Urinary bladder (tissue), 4 donors: ENCODE data around the gene MRPS27. TPM values are rescaled to one million over a fixed set of nuclear protein-coding genes. Genes with fewer than 3 reads are reported as not detected.
"Not testable (repeated sequence)": the region's sequence is repeated elsewhere in the genome, so short reads cannot be mapped to it uniquely, and the experiment has no call there.

ENCODE experiments used
- DNase-seq: peaks from one replicate; pipeline ENCODE4 v3.0.0-alpha.2; 2015; ENCODE audit errors: extremely low spot score
- H3K27ac ChIP-seq: one replicate; pipeline ENCODE4 v1.5.1; 2013; ENCODE audit warnings: low read depth, mild to moderate bottlenecking, moderate library complexity
- H3K36me3 ChIP-seq: one replicate; pipeline ENCODE4 v1.6.1; 2013; ENCODE audit warnings: mild to moderate bottlenecking, moderate library complexity; ENCODE audit not compliant: insufficient read depth
- H3K4me1 ChIP-seq: one replicate; pipeline ENCODE4 v1.6.1; 2013; ENCODE audit warnings: mild to moderate bottlenecking, moderate library complexity; ENCODE audit not compliant: insufficient read depth
- H3K4me3 ChIP-seq: one replicate; pipeline ENCODE4 v1.5.1; 2013; ENCODE audit warnings: low read depth, low read length
- WGBS: extraction: QIAGEN DNeasy Blood & Tissue Kit; methylation state at CpG from one replicate; pipeline ENCODE4 v1.1.7; 2013; 5-methylcytosine and 5-hydroxymethylcytosine counted together
- polyA plus RNA-seq: library from polyadenylated mRNA; stranded (reverse); fragments of 200-250 nt; gene quantifications from one replicate; pipeline ENCODE4 v1.2.3, GENCODE V29; 2013
- total RNA-seq: library from RNA; depleted of rRNA; stranded (reverse); fragments of >200 nt; gene quantifications from one replicate; pipeline ENCODE4 v1.2.3, GENCODE V29; 2014
- donor health status: healthy with polysubstance abuse.
- donor health status: healthy.

The MRPS27 gene
- total and polyA plus RNA-seq, 2 donors, result 39.5 to 70.6 TPM

GRCh38 chr5:72351376-72351775, 31.3 kb upstream of the MRPS27 start:
- no peak for DNase-seq
- H3K4me1 ChIP-seq, result no peaks in the 10 kb centered on the region
- no peak overlapping the region for H3K27ac ChIP-seq
- H3K4me3 ChIP-seq, result no peak overlapping the region
- WGBS, result 92% methylated on average over 2 of the region's 2 CpGs
- H3K36me3 ChIP-seq, result no peaks in the 10 kb centered on the region

- Histone ChIP-seq H3K4me3 (no peak overlapping the region), H3K27ac (no peak overlapping the region), H3K36me3 (no peaks in the 10 kb centered on the region), H3K4me1 (no peaks in the 10 kb centered on the region)
- no peak for DNase-seq
- 85% methylated on average over 4 of the region's 4 CpGs for WGBS
Measured at GRCh38 chr5:72347801-72348308, 27.8 kb upstream of the MRPS27 start.

GRCh38 chr5:72346398-72346797, 26.4 kb upstream of the MRPS27 start:
- no peaks in the 10 kb centered on the region for H3K36me3 ChIP-seq
- no peaks in the 10 kb centered on the region for H3K4me1 ChIP-seq

DNA sequence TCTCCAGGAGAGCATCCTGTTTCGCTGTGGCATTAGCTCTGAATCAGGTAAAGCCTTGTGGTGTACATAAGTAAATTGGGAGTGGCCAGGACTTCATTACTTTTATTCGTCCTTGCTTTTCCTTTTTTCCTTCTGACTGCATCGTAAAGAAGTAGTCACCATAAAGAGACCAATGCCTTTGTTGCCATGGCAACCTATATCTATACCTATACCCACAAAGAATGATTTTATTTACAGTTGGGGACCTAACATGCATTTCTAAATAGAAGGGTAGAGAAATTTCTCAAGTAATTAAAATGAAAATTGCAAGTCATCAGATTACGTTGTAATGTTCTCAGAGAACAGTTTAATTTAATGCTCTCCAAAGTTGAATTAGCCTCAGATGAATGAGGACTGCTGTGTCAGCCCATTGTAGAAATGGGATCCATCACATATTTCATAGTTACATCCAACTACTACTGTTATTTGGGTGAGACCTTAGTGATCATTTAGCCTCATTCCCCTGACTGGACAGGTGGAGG, 18.7 kb upstream of the MRPS27 start:
- WGBS, result 85% methylated on average over 4 of the region's 4 CpGs
- Histone ChIP-seq H3K27ac (no peak overlapping the region), H3K4me3 (no peak overlapping the region), H3K36me3 (peaks cover 2% of the 10 kb centered on the region), H3K4me1 (no peaks in the 10 kb centered on the region)
- DNase-seq, result no peak

More at GRCh38 chr5:72346398-72346797, 26.4 kb upstream of the MRPS27 start:
- WGBS, result 93% methylated on average over 2 of the region's 2 CpGs
- no peak for DNase-seq
- H3K27ac ChIP-seq, result no peak overlapping the region
- no peak overlapping the region for H3K4me3 ChIP-seq

GRCh38 chr5:72337159-72337558, 17.1 kb upstream of the MRPS27 start:
- Histone ChIP-seq H3K4me1 (no peaks in the 10 kb centered on the region), H3K27ac (no peak overlapping the region), H3K4me3 (no peak overlapping the region), H3K36me3 (peaks cover 2% of the 10 kb centered on the region)
- WGBS, result 91% methylated on average over 1 of the region's 1 CpG
- DNase-seq, result no peak

- Histone ChIP-seq H3K36me3 (peaks cover 2% of the 10 kb centered on the region), H3K4me1 (no peaks in the 10 kb centered on the region)
- 89% methylated on average over 1 of the region's 1 CpG for WGBS
Measured at GRCh38 chr5:72330712-72331111, 10.7 kb upstream of the MRPS27 start.

GRCh38 chr5:72328172-72328571, 8.1 kb upstream of the MRPS27 start:
- H3K4me3 ChIP-seq, result no peak overlapping the region
- peaks cover 2% of the 10 kb centered on the region for H3K36me3 ChIP-seq
- H3K4me1 ChIP-seq, result no peaks in the 10 kb centered on the region
- no peak for DNase-seq
- H3K27ac ChIP-seq, result no peak overlapping the region

More at GRCh38 chr5:72330712-72331111, 10.7 kb upstream of the MRPS27 start:
- Histone ChIP-seq H3K4me3 (no peak overlapping the region), H3K27ac (no peak overlapping the region)
- DNase-seq, result no peak

- 85% methylated on average over 2 of the region's 2 CpGs for WGBS
- Histone ChIP-seq H3K27ac (no peak overlapping the region), H3K4me1 (no peaks in the 10 kb centered on the region), H3K36me3 (peaks cover 2% of the 10 kb centered on the region), H3K4me3 (no peak overlapping the region)
- DNase-seq, result no peak
Measured at GRCh38 chr5:72326306-72326649, 6.2 kb upstream of the MRPS27 start.

DNA sequence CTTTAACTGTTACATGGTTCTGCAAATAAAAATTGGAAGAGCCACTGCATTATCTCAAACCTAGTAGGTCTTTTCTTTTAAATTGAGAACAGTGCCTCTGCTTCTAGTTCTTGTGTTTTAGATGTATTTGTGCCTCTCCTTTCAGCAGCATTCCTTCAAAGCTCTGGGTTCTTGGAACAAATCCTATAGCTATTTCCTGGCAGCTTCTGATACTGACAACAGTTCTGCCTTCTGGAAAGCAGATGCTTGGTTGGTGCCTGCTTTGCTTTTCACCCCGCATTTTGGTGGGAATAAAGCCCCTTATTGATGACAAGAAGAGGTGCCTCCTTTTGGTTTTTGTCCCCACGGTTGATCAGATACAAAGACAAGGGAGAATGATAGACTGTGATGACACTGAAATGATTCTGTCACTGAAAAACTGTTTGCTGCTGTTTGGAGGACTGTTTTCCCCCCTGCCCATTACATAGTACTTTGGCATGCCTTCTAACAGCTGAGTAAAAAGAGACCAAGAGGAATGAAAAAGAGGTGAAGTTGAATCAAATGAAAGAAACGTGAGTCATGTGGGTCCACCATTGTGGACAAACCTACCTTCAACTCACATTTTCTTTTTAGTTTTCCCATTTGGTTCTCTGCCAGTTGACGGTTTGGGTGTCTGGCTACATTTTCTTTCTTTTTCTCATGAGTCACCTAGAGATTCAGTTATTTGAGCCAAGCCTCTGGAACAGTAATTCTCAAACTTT, 5.7 kb upstream of the MRPS27 start:
- no peak overlapping the region for H3K4me3 ChIP-seq
- DNase-seq, result no peak
- no peak overlapping the region for H3K27ac ChIP-seq
- H3K36me3 ChIP-seq, result peaks cover 2% of the 10 kb centered on the region
- no peaks in the 10 kb centered on the region for H3K4me1 ChIP-seq
- 67% methylated on average over 4 of the region's 4 CpGs for WGBS

DNA sequence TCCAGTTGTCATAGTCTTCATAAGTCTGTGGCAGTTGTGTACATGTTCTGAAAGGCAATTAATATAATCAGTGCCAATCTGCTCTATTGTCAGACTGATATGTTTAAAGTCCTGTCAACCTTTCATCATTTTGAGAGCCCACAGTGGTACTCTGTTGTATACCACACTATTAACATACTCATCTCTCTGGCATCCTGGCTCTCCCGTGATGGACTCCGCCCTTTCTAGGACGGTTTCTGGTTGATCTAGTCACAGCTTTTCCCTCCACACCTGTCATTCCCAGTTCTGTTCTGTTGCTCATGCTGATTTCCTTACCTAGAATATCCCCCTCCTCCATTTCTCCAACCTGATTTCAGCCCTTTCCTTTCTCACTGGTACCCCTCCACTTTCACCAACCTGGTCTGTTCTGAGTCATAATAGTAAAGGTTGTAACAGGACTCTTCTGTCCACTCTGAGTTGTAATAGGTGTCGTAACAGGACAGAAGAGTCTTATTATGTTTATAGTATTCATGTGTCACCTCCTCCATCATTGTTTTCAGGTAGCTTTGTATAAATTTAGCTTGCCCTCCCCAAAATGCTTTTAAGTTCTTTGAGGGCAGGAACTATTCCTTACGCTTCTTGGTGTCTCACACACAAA, 4.3 kb upstream of the MRPS27 start:
- Histone ChIP-seq H3K4me3 (no peak overlapping the region), H3K27ac (no peak overlapping the region), H3K36me3 (peaks cover 2% of the 10 kb centered on the region), H3K4me1 (no peaks in the 10 kb centered on the region)
- 91% methylated on average over 5 of the region's 5 CpGs for WGBS
- no peak for DNase-seq

DNA sequence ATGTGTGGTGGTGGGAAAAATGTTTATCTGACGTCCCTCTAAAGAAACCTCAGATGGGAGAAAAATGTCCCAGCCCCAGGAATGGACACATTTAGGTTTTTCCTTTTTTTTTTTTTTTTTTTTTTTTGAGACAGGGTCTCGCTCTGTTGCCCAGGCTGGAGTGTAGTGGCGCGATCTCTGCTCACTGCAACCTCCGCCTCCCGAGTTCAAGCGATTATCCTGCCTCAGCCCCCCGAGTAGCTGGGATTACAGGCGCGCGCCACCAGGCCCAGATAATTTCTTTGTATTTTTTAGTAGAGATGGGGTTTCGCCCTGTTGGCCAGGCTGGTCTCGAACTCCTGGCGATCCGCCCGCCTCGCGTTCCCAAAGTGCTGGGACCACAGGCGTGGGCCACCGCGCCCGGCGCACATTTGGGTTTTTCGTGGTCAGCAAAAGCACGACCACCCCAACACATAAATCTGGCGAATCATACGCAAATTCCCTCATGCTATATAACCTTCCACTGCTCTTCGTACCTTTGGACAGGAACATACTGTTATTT, 535 bp downstream of the MRPS27 start:
- H3K36me3 ChIP-seq, H3K27ac ChIP-seq, H3K4me1 ChIP-seq, DNase-seq: not testable (repeated sequence)
- WGBS, result 6% methylated on average over 28 of the region's 28 CpGs
- peak overlapping the region; percentile 80 for H3K4me3 ChIP-seq

GRCh38 chr5:72314571-72315172, 5.4 kb downstream of the MRPS27 start:
- Histone ChIP-seq H3K36me3 (peaks cover 3% of the 10 kb centered on the region), H3K4me1 (no peaks in the 10 kb centered on the region), H3K4me3 (no peak overlapping the region), H3K27ac (no peak overlapping the region)
- WGBS, result 76% methylated on average over 3 of the region's 3 CpGs
- no peak for DNase-seq

DNA sequence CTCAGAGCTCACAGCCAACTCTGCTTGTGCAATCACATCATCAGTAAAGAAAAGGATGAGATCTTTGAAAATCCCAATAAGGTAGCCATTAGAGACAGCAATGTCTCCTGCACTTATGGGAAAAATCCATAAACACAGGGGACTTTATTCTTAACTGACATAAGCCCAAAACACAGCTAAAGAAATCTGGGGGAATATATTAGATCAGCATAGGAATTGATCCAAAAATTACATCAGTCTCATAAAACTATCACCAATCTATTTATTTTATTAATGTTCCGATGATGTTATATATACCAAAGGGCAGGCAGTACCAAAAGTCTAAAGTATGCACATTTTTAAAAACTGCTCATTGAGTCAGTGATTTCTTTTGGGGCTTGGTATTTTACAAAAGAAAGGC, 6.9 kb downstream of the MRPS27 start:
- H3K36me3 ChIP-seq, result peaks cover 3% of the 10 kb centered on the region
- WGBS, result 45% methylated on average over 1 of the region's 1 CpG
- no peak for DNase-seq
- no peak overlapping the region for H3K27ac ChIP-seq
- H3K4me1 ChIP-seq, result no peaks in the 10 kb centered on the region
- no peak overlapping the region for H3K4me3 ChIP-seq

- WGBS, result 68% methylated on average over 6 of the region's 6 CpGs
Measured at GRCh38 chr5:72308853-72309191, 11.2 kb downstream of the MRPS27 start.

More at GRCh38 chr5:72308853-72309191, 11.2 kb downstream of the MRPS27 start:
- Histone ChIP-seq H3K4me3 (no peak overlapping the region), H3K27ac (no peak overlapping the region), H3K36me3 (no peaks in the 10 kb centered on the region), H3K4me1 (no peaks in the 10 kb centered on the region)
- no peak for DNase-seq
